CD4-positive, CD25-positive, alpha-beta regulatory T cell (primary cell): Measurements from ENCODE around the gene CYP2D6. TPM values are rescaled to one million over a fixed set of nuclear protein-coding genes. Genes with fewer than 3 reads are reported as not detected.
A peak's percentile ranks its signal among the peaks of the same experiment; 100 is the strongest.
"Not testable (repeated sequence)": the region's sequence is repeated elsewhere in the genome, so short reads cannot be mapped to it uniquely, and the experiment has no call there.

Experiments
- ATAC-seq, 2 donors: fragments of 150-1000 bp; cut with Tn5 transposase; one replicate each; pipeline ENCODE4 v1.10.0; 2021; ENCODE audit warnings: low read depth in 2 of 2, moderate number of reproducible peaks in 2 of 2, moderate library complexity in 1 of 2
- DNase-seq, 3 donors: peaks; one replicate each; pipeline versions ENCODE4 v3.0.0 to v3.0.0-alpha.2; 2012 to 2022; ENCODE audit warnings: mixed read lengths in 1 of 3
- H3K27ac ChIP-seq: one replicate; pipeline ENCODE4 v1.7.0; 2013; ENCODE audit warnings: mild to moderate bottlenecking, low read length; ENCODE audit not compliant: insufficient read depth, poor library complexity, severe bottlenecking
- H3K27me3 ChIP-seq: one replicate; pipeline ENCODE4 v1.7.0; 2013; ENCODE audit warnings: low read length; ENCODE audit not compliant: control insufficient read depth, insufficient read depth
- H3K36me3 ChIP-seq: one replicate; pipeline ENCODE4 v1.7.0; 2013; ENCODE audit warnings: mild to moderate bottlenecking, low read length, moderate library complexity; ENCODE audit not compliant: control insufficient read depth, insufficient read depth
- H3K4me1 ChIP-seq: 2 replicates; pipeline ENCODE4 v1.7.0; 2013; ENCODE audit warnings: mild to moderate bottlenecking, low read length; ENCODE audit not compliant: insufficient read depth, control insufficient read depth, poor library complexity, severe bottlenecking
- H3K4me3 ChIP-seq: one replicate; pipeline ENCODE4 v1.7.0; 2013; ENCODE audit warnings: low read depth, mild to moderate bottlenecking, low read length, moderate library complexity
- H3K9me3 ChIP-seq, 2 experiments: 1 replicate in 1 of 2; 2 replicates in 1 of 2; pipeline ENCODE4 v1.7.0; 2013; ENCODE audit warnings: low read length in 2 of 2, mild to moderate bottlenecking in 1 of 2, moderate library complexity in 1 of 2; ENCODE audit not compliant: control insufficient read depth in 2 of 2
- H3K27ac Mint-ChIP-seq, 3 donors: one replicate each; pipeline ENCODE4 v1.8.0; 2020 to 2022; ENCODE audit warnings: mild to moderate bottlenecking in 3 of 3, mixed read lengths in 3 of 3, moderate library complexity in 2 of 3
- H3K27me3 Mint-ChIP-seq: one replicate; pipeline ENCODE4 v1.8.0; 2022; ENCODE audit warnings: mild to moderate bottlenecking, mixed read lengths
- H3K36me3 Mint-ChIP-seq: one replicate; pipeline ENCODE4 v1.8.0; 2020; ENCODE audit warnings: mixed read lengths
- H3K4me1 Mint-ChIP-seq, 4 donors: one replicate each; pipeline ENCODE4 v1.8.0; 2020 to 2022; ENCODE audit warnings: mixed read lengths in 4 of 4, mild to moderate bottlenecking in 1 of 4
- H3K4me3 Mint-ChIP-seq, 4 donors: one replicate each; pipeline ENCODE4 v1.8.0; 2020 to 2022; ENCODE audit warnings: mild to moderate bottlenecking in 4 of 4, mixed read lengths in 4 of 4, moderate library complexity in 3 of 4
- H3K9me3 Mint-ChIP-seq, 7 donors: one replicate each; pipeline ENCODE4 v1.8.0; 2020 to 2022; ENCODE audit warnings: mixed read lengths in 7 of 7, mild to moderate bottlenecking in 3 of 7, moderate library complexity in 2 of 7
- polyA plus RNA-seq, 4 donors: library from polyadenylated mRNA; unstranded; fragments of 300-500 nt; fragmentation: Illumina TruSeq; gene quantifications; one replicate each; pipeline ENCODE4 v1.2.3, GENCODE V29; 2021
- total RNA-seq: library from RNA; stranded (reverse); gene quantifications from one replicate; pipeline ENCODE4 v1.2.3, GENCODE V29; 2022

CYP2D6 gene
- total and polyA plus RNA-seq, 5 donors from 2014 or later, result 0.17 to 9.0 (median 0.26) TPM; not detected in 2

- no peak for ATAC-seq
- H3K36me3 ChIP-seq, result peaks cover 29% of the 10 kb centered on the region
- no peak overlapping the region for H3K27ac ChIP-seq
- no peak for DNase-seq
- H3K27me3 Mint-ChIP-seq, result no peaks in the 10 kb centered on the region
- no peaks in the 10 kb centered on the region for H3K9me3 Mint-ChIP-seq
- no peaks in the 10 kb centered on the region for H3K9me3 ChIP-seq
- H3K36me3 Mint-ChIP-seq, result peaks cover 35% of the 10 kb centered on the region
- H3K4me3 Mint-ChIP-seq, result no peak overlapping the region
- no peak overlapping the region for H3K4me3 ChIP-seq
- H3K4me1 ChIP-seq, result no peaks in the 10 kb centered on the region
- no peak overlapping the region for H3K27ac Mint-ChIP-seq
- H3K27me3 ChIP-seq, result no peaks in the 10 kb centered on the region
- H3K4me1 Mint-ChIP-seq, result peaks cover 0 to 4% (median 0%) of the 10 kb centered on the region in 4 donors
These were observed 24.5 kb upstream of the CYP2D6 start for GRCh38 chr22:42155053-42155543.

GRCh38 chr22:42154293-42155052, 23.9 kb upstream of the CYP2D6 start:
- peak overlapping the region in 1 of 3 donors; percentile 93 for H3K27ac Mint-ChIP-seq
- Histone ChIP-seq H3K27ac (no peak overlapping the region), H3K4me3 (no peak overlapping the region), H3K36me3 (peaks cover 29% of the 10 kb centered on the region), H3K4me1 (no peaks in the 10 kb centered on the region), H3K9me3 (no peaks in the 10 kb centered on the region), H3K27me3 (no peaks in the 10 kb centered on the region)
- DNase-seq, result no peak
- H3K9me3 Mint-ChIP-seq, result no peaks in the 10 kb centered on the region
- no peak overlapping the region for H3K4me3 Mint-ChIP-seq
- H3K36me3 Mint-ChIP-seq, result peaks cover 32% of the 10 kb centered on the region
- H3K27me3 Mint-ChIP-seq, result no peaks in the 10 kb centered on the region
- ATAC-seq, result no peak
- H3K4me1 Mint-ChIP-seq, result peaks cover 0 to 4% (median 0%) of the 10 kb centered on the region in 4 donors

DNA sequence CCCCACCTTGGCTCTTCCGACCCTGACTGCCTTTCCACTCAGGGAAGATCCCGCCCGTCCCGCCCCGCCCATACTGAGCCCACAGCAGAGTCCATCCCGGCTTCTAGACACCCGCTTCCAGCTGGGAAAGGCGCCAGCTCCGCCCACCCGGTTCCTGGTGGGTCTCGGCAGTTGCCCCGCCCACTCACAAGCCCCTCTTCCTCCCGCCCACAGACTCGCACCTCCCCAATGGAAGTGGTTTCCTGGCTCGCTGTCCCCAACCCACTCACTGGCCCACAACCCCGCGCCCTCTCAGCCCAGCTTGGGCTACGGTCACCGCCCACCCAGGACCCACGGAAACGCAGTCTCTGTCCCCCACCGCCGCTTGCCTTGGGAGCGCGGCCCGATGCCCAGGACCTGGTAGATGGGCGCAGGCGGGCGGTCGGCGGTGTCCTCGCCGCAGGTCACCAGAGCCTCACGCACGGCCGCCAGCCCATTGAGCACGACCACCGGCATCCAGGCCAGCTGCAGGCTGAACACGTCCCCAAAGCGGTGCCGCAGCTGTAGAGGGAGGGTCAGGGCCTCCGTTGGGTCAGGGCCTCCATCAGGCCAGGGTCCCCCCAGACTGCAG, 22.2 kb upstream of the CYP2D6 start:
- Histone ChIP-seq H3K27ac (no peak overlapping the region), H3K9me3 (no peaks in the 10 kb centered on the region), H3K4me1 (no peaks in the 10 kb centered on the region), H3K27me3 (no peaks in the 10 kb centered on the region), H3K4me3 (no peak overlapping the region), H3K36me3 (peaks cover 29% of the 10 kb centered on the region)
- Mint-ChIP-seq H3K27ac (peak overlapping the region in 2 of 3 donors; percentile 38 to 46), H3K4me1 (peaks cover 0 to 4% (median 1%) of the 10 kb centered on the region in 4 donors), H3K4me3 (no peak overlapping the region), H3K27me3 (no peaks in the 10 kb centered on the region), H3K9me3 (no peaks in the 10 kb centered on the region), H3K36me3 (peaks cover 33% of the 10 kb centered on the region)
- no peak for ATAC-seq
- DNase-seq, result no peak

DNA sequence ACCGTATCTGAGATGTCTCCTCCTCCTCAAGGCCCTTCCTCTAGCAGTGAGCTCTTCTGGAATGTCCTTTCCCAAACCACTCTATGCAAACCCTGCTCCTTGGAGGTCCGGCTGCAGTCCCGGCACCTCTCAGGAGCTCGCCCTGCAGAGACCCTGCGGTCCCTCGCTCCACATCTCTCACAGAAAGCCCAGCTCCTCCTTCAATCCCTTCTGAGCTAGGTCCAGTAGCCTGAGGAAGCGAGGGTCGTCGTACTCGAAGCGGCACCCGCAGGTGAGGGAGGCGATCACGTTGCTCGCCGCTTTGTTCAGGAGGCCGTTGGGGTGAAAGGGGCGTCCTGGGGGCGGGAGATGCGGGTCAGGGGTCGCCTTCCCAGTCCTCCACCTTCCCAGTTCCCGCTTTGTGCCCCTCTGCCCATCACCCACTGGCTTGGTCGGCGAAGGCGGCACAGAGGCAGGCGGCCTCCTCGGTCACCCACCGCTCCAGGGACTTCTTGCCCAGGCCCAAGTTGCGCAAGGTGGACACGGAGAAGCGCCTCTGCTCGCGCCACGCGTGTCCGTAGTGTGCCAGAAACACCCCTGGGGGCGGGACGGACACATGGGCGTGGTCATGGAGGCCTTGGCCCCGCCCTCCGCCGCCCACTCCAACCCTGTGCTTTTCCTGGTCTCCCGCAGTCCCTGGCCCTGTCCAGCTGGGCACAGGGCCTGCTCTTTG, 21.5 kb upstream of the CYP2D6 start:
- Histone ChIP-seq H3K4me3 (no peak overlapping the region), H3K27ac (no peak overlapping the region), H3K36me3 (peaks cover 27% of the 10 kb centered on the region), H3K4me1 (no peaks in the 10 kb centered on the region), H3K9me3 (no peaks in the 10 kb centered on the region), H3K27me3 (no peaks in the 10 kb centered on the region)
- no peak overlapping the region for H3K4me3 Mint-ChIP-seq
- no peak for ATAC-seq
- DNase-seq, result no peak
- peaks cover 31% of the 10 kb centered on the region for H3K36me3 Mint-ChIP-seq
- H3K27me3 Mint-ChIP-seq, result no peaks in the 10 kb centered on the region
- no peaks in the 10 kb centered on the region for H3K9me3 Mint-ChIP-seq
- peaks cover 0 to 4% (median 1%) of the 10 kb centered on the region in 4 donors for H3K4me1 Mint-ChIP-seq
- peak overlapping the region in 2 of 3 donors; percentile 38 to 44 for H3K27ac Mint-ChIP-seq

- H3K36me3 ChIP-seq, result peaks cover 21% of the 10 kb centered on the region
- Mint-ChIP-seq H3K27ac (no peak overlapping the region), H3K27me3 (no peaks in the 10 kb centered on the region), H3K36me3 (peaks cover 31% of the 10 kb centered on the region), H3K9me3 (no peaks in the 10 kb centered on the region), H3K4me1 (peaks cover 0 to 3% (median 0%) of the 10 kb centered on the region in 4 donors), H3K4me3 (no peak overlapping the region)
- H3K4me1 ChIP-seq, result no peaks in the 10 kb centered on the region
- no peak overlapping the region for H3K4me3 ChIP-seq
- H3K9me3 ChIP-seq, result no peaks in the 10 kb centered on the region
- no peak overlapping the region for H3K27ac ChIP-seq
- no peak for ATAC-seq
- H3K27me3 ChIP-seq, result no peaks in the 10 kb centered on the region
- no peak for DNase-seq
These were observed 20.3 kb upstream of the CYP2D6 start for GRCh38 chr22:42150727-42151590.

- not testable (repeated sequence) for H3K27me3 Mint-ChIP-seq, H3K4me3 Mint-ChIP-seq, H3K4me3 ChIP-seq, DNase-seq, H3K4me1 Mint-ChIP-seq, H3K27me3 ChIP-seq, H3K9me3 Mint-ChIP-seq, H3K27ac ChIP-seq, H3K4me1 ChIP-seq, H3K27ac Mint-ChIP-seq, ATAC-seq, H3K9me3 ChIP-seq
- H3K36me3 ChIP-seq, result peaks cover 13% of the 10 kb centered on the region
- peaks cover 27% of the 10 kb centered on the region for H3K36me3 Mint-ChIP-seq
These were observed 19.2 kb upstream of the CYP2D6 start for GRCh38 chr22:42149798-42150197.

GRCh38 chr22:42145175-42145574, 14.6 kb upstream of the CYP2D6 start:
- H3K4me1 ChIP-seq, result no peaks in the 10 kb centered on the region
- no peaks in the 10 kb centered on the region for H3K27me3 ChIP-seq
- Mint-ChIP-seq H3K4me3 (no peak overlapping the region), H3K4me1 (peaks cover 0 to 5% (median 0%) of the 10 kb centered on the region in 4 donors), H3K9me3 (no peaks in the 10 kb centered on the region), H3K27me3 (no peaks in the 10 kb centered on the region), H3K36me3 (peaks cover 20% of the 10 kb centered on the region), H3K27ac (no peak overlapping the region)
- H3K9me3 ChIP-seq, result no peaks in the 10 kb centered on the region
- no peak for DNase-seq
- H3K27ac ChIP-seq, result no peak overlapping the region
- ATAC-seq, result no peak
- H3K4me3 ChIP-seq, result no peak overlapping the region
- peaks cover 8% of the 10 kb centered on the region for H3K36me3 ChIP-seq
